Suprapubic skin (tissue), 4 donors: ENCODE data around the gene ANK3. TPM values are rescaled to one million over a fixed set of nuclear protein-coding genes. Genes with fewer than 3 reads are reported as not detected.

Experiments used
- DNase-seq, 2 donors: peaks; one replicate each; pipeline ENCODE4 v3.0.0-alpha.2; 2019; ENCODE audit warnings: low spot score in 2 of 2
- H3K27ac ChIP-seq: fragments of 200-600 bp; sonication (generic); one replicate; pipeline ENCODE4 v1.5.1; 2019
- H3K27me3 ChIP-seq: fragments of 200-600 bp; sonication (generic); one replicate; pipeline ENCODE4 v1.5.1; 2019
- H3K36me3 ChIP-seq: fragments of 200-600 bp; sonication (generic); one replicate; pipeline ENCODE4 v1.5.1; 2019
- H3K4me1 ChIP-seq: fragments of 200-600 bp; sonication (generic); one replicate; pipeline ENCODE4 v1.5.1; 2019
- H3K4me3 ChIP-seq: fragments of 200-600 bp; sonication (generic); one replicate; pipeline ENCODE4 v1.5.1; 2019; ENCODE audit warnings: mild to moderate bottlenecking
- H3K9me3 ChIP-seq: fragments of 200-600 bp; sonication (generic); one replicate; pipeline ENCODE4 v1.5.1; 2019
- CTCF ChIP-seq, 2 donors: fragments of 200-600 bp in 1 of 2; fragments of 450-650 bp in 1 of 2; sonication (generic) in 1 of 2; IDR thresholded peaks; one replicate each; pipeline ENCODE4 v1.5.1; 2016 to 2019; ENCODE audit warnings: antibody characterized with exemption in 2 of 2, mild to moderate bottlenecking in 1 of 2, moderate library complexity in 1 of 2
- EP300 ChIP-seq: sonication (generic); formaldehyde crosslinking; IDR thresholded peaks from one replicate; pipeline ENCODE4 v1.6.1; 2017; ENCODE audit warnings: antibody characterized with exemption
- POLR2A ChIP-seq, 2 donors: fragments of 450-650 bp; IDR thresholded peaks; one replicate each; pipeline ENCODE4 v1.6.1; 2017; ENCODE audit warnings: antibody characterized with exemption in 2 of 2, mild to moderate bottlenecking in 2 of 2, moderate library complexity in 2 of 2
- POLR2AphosphoS5 ChIP-seq, 3 donors: sonication (generic); formaldehyde crosslinking; IDR thresholded peaks; one replicate each; pipeline ENCODE4 v1.6.1; 2017; ENCODE audit warnings: antibody characterized with exemption in 3 of 3
- WGBS: methylation state at CpG from one replicate; pipeline ENCODE4 v1.1.5; 2018; 5-methylcytosine and 5-hydroxymethylcytosine counted together
- total RNA-seq, 4 donors: library from RNA; depleted of rRNA; stranded (reverse); fragments of >200 nt; gene quantifications; one replicate each; pipeline ENCODE4 v1.1.0, GENCODE V29; 2016

ANK3 gene
- total RNA-seq, 4 donors from 2014 or later = 89.1 to 191 (median 112) TPM

- WGBS = 94% methylated on average over 6 of the region's 6 CpGs
- Histone ChIP-seq H3K36me3 (peaks cover 2% of the 10 kb centered on the region), H3K27me3 (no peaks in the 10 kb centered on the region), H3K4me1 (no peaks in the 10 kb centered on the region), H3K9me3 (no peaks in the 10 kb centered on the region), H3K4me3 (no peak overlapping the region), H3K27ac (no peak overlapping the region)
- DNase-seq = no peak
- TF ChIP-seq POLR2A (IDR thresholded peaks at IDR 0.05) = no peak
- TF ChIP-seq POLR2AphosphoS5 (IDR thresholded peaks at IDR 0.05) = no peak
- TF ChIP-seq EP300 = no peak
- no peak for TF ChIP-seq CTCF (IDR thresholded peaks at IDR 0.05)
Observed at GRCh38 chr10:60267802-60268201, 121.9 kb downstream of the ANK3 start.

GRCh38 chr10:60266513-60266912 is 123.2 kb downstream of the ANK3 start:
- no peak for DNase-seq
- H3K4me1 ChIP-seq = no peaks in the 10 kb centered on the region
- peaks cover 5% of the 10 kb centered on the region for H3K36me3 ChIP-seq
- H3K9me3 ChIP-seq = no peaks in the 10 kb centered on the region
- no peak for TF ChIP-seq POLR2A (IDR thresholded peaks at IDR 0.05)
- TF ChIP-seq CTCF (IDR thresholded peaks at IDR 0.05) = no peak
- TF ChIP-seq POLR2AphosphoS5 (IDR thresholded peaks at IDR 0.05) = no peak
- no peak for TF ChIP-seq EP300
- H3K27me3 ChIP-seq = no peaks in the 10 kb centered on the region
- no peak overlapping the region for H3K4me3 ChIP-seq
- WGBS = 81% methylated on average over 1 of the region's 1 CpG
- H3K27ac ChIP-seq = no peak overlapping the region

GRCh38 chr10:60262647-60263126 is 127.0 kb downstream of the ANK3 start:
- no peak overlapping the region for H3K4me3 ChIP-seq
- TF ChIP-seq POLR2A (IDR thresholded peaks at IDR 0.05) (no peak), POLR2AphosphoS5 (IDR thresholded peaks at IDR 0.05) (no peak), EP300 (no peak), CTCF (IDR thresholded peaks at IDR 0.05) (no peak)
- no peak overlapping the region for H3K27ac ChIP-seq
- H3K9me3 ChIP-seq = no peaks in the 10 kb centered on the region
- whole genome bisulfite sequencing = 80% methylated on average over 3 of the region's 3 CpGs
- no peaks in the 10 kb centered on the region for H3K4me1 ChIP-seq
- no peak for DNase-seq
- H3K27me3 ChIP-seq = no peaks in the 10 kb centered on the region
- peaks cover 8% of the 10 kb centered on the region for H3K36me3 ChIP-seq

GRCh38 chr10:60260321-60260720 is 129.4 kb downstream of the ANK3 start:
- TF ChIP-seq CTCF (IDR thresholded peaks at IDR 0.05) = no peak
- TF ChIP-seq POLR2A (IDR thresholded peaks at IDR 0.05) = no peak
- no peak for TF ChIP-seq POLR2AphosphoS5 (IDR thresholded peaks at IDR 0.05)
- no peak for TF ChIP-seq EP300
- no peak for DNase-seq
- Histone ChIP-seq H3K4me3 (no peak overlapping the region), H3K27me3 (no peaks in the 10 kb centered on the region), H3K36me3 (peaks cover 8% of the 10 kb centered on the region), H3K4me1 (no peaks in the 10 kb centered on the region), H3K27ac (no peak overlapping the region), H3K9me3 (no peaks in the 10 kb centered on the region)
- WGBS = 89% methylated on average over 3 of the region's 3 CpGs

GRCh38 chr10:60258429-60258797 is 131.3 kb downstream of the ANK3 start:
- Histone ChIP-seq H3K27me3 (no peaks in the 10 kb centered on the region), H3K9me3 (no peaks in the 10 kb centered on the region), H3K27ac (no peak overlapping the region), H3K36me3 (peaks cover 8% of the 10 kb centered on the region), H3K4me1 (no peaks in the 10 kb centered on the region), H3K4me3 (no peak overlapping the region)
- DNase-seq = no peak
- WGBS = 78% methylated on average over 2 of the region's 2 CpGs
- no peak for TF ChIP-seq POLR2AphosphoS5 (IDR thresholded peaks at IDR 0.05)
- no peak for TF ChIP-seq POLR2A (IDR thresholded peaks at IDR 0.05)
- TF ChIP-seq CTCF (IDR thresholded peaks at IDR 0.05) = no peak
- TF ChIP-seq EP300 = no peak
